Measurements from ENCODE around the gene NGRN.
"Not testable (repeated sequence)": the region's sequence is repeated elsewhere in the genome, so short reads cannot be mapped to it uniquely, and the experiment has no call there.

GRCh38 chr15:90281637-90282036 is 16.2 kb downstream of the NGRN start:
- TF ChIP-seq CREB5 (CRISPR knock-in tag; IDR thresholded peaks at IDR 0.05; ENCODE audit: low read depth); SNAI2 (CRISPR knock-in tag; IDR thresholded peaks at IDR 0.05); PPARA (CRISPR knock-in tag; IDR thresholded peaks at IDR 0.05; ENCODE audit: borderline replicate concordance); ZC3H10 (CRISPR knock-in tag; IDR thresholded peaks at IDR 0.05); OSR1 (CRISPR knock-in tag; IDR thresholded peaks at IDR 0.05); PATZ1 (CRISPR knock-in tag; IDR thresholded peaks at IDR 0.05; ENCODE audit: borderline replicate concordance); ARNTL (CRISPR knock-in tag; IDR thresholded peaks at IDR 0.05; ENCODE audit: borderline replicate concordance, low read depth); CSRNP3 (CRISPR knock-in tag; IDR thresholded peaks at IDR 0.05); POU6F1 (CRISPR knock-in tag; IDR thresholded peaks at IDR 0.05; ENCODE audit: borderline replicate concordance, low read depth); ZFP30 (CRISPR knock-in tag; IDR thresholded peaks at IDR 0.05): not testable (repeated sequence)

Measured in SK-N-SH treated with all-trans-retinoic acid at 6 μM for 48 hours (cell line).